Smooth muscle cell (in vitro differentiated cells): ENCODE results near the gene PKD1. TPM values are rescaled to one million over a fixed set of nuclear protein-coding genes. Genes with fewer than 3 reads are reported as not detected.

Experiments used
- DNase-seq: peaks from one replicate; lab custom pipeline; 2025; ENCODE audit not compliant: unreplicated experiment; lab: John Stamatoyannopoulos, UW
- H2AFZ ChIP-seq: fragments of 200-600 bp; sonication (generic); 2 replicates; pipeline ENCODE4 v1.6.0; 2016; ENCODE audit warnings: antibody characterized with exemption, low read depth, mild to moderate bottlenecking
- H3F3A ChIP-seq: fragments of 200-600 bp; sonication (generic); 2 replicates; pipeline ENCODE4 v1.6.0; 2017; ENCODE audit warnings: antibody characterized with exemption, low read depth
- H3K27ac ChIP-seq: fragments of 200-600 bp; sonication (generic); 2 replicates; pipeline ENCODE4 v1.5.1; 2016; ENCODE audit warnings: low read depth, mild to moderate bottlenecking
- H3K27me3 ChIP-seq: fragments of 200-600 bp; sonication (generic); 2 replicates; pipeline ENCODE4 v1.6.1; 2016; ENCODE audit warnings: low read depth, mild to moderate bottlenecking
- H3K36me3 ChIP-seq: fragments of 200-600 bp; sonication (generic); 2 replicates; pipeline ENCODE4 v1.5.1; 2016; ENCODE audit warnings: low read depth
- H3K4me1 ChIP-seq: fragments of 200-600 bp; sonication (generic); 2 replicates; pipeline ENCODE4 v1.5.1; 2016; ENCODE audit warnings: low read depth
- H3K4me2 ChIP-seq: fragments of 200-600 bp; sonication (generic); 2 replicates; pipeline ENCODE4 v1.6.0; 2016; ENCODE audit warnings: mild to moderate bottlenecking
- H3K4me3 ChIP-seq: fragments of 200-600 bp; sonication (generic); 2 replicates; pipeline ENCODE4 v1.5.1; 2016; ENCODE audit warnings: mild to moderate bottlenecking
- H3K79me2 ChIP-seq: fragments of 200-600 bp; sonication (generic); 2 replicates; pipeline ENCODE4 v1.6.0; 2016; ENCODE audit warnings: low read depth, mild to moderate bottlenecking
- H3K9ac ChIP-seq: fragments of 200-600 bp; sonication (generic); 2 replicates; pipeline ENCODE4 v1.6.0; 2016; ENCODE audit warnings: low read depth
- H3K9me3 ChIP-seq: fragments of 200-600 bp; sonication (generic); replicated peaks from 2 replicates; pipeline ENCODE4 v1.5.1; 2016; ENCODE audit warnings: low read depth
- H4K20me1 ChIP-seq: fragments of 200-600 bp; sonication (generic); 2 replicates; pipeline ENCODE4 v1.6.0; 2016; ENCODE audit warnings: low read depth
- WGBS: methylation state at CpG from one replicate; pipeline ENCODE4 v1.1.7; 2016; ENCODE audit warnings: low lambda C conversion rate; 5-methylcytosine and 5-hydroxymethylcytosine counted together
- polyA plus RNA-seq: library from polyadenylated mRNA; unstranded; fragments of >200 nt; fragmentation: Nextera tagmentation; extraction: Ambion mirVana; gene quantifications from 2 replicates; pipeline ENCODE4 v1.2.1, GENCODE V29; 2016
- total RNA-seq: library from RNA; depleted of rRNA; stranded (reverse); fragments of >200 nt; gene quantifications from 2 replicates; pipeline ENCODE4 v1.2.3, GENCODE V29; 2014
- TF ChIP-seq, protein P1 (sequence below): fragments of 200-600 bp; sonication (generic); IDR thresholded peaks from 2 replicates; pipeline ENCODE4 v1.5.1; 2017; ENCODE audit warnings: borderline replicate concordance, mild to moderate bottlenecking, antibody characterized with exemption; ENCODE audit not compliant: insufficient read depth, poor library complexity, severe bottlenecking

Gene PKD1
- total and polyA plus RNA-seq, 2 experiments from 2014 or later: 47.9 to 70.1 TPM

DNA sequence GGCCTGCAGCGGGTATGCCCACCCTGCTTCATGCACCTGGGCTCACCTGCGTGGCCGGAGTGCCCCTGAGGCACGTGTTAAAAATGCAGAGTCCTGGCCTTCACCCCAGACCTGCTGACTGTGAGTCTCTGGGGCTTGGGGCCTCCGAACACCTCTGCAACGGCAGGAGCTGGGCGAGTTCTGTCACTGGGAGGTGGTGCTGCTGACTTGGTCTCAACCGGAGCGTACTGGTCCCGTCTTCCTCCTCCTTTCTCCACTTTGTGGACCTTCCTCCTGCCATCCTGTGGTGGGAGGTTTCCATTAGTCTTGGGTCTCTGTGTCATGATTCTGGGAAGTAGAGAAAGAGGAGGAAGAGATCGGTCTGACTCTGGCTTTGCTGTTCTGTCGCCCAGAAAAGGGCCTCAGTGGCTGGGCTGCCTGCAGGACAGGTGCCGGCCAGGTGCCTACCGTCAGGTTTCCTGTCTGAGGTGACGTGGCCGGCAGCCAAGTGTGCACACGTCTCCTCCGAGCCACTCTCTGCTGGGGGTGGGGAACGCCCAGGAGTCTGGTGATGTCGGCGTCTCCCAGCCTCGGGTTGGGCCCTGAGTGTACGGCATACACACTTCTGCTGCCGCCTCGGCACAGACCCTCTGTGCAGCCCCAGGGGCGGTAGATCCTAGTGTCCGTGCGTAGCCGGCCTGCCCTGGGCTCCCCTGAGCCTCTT, 81.0 kb downstream of the PKD1 start:
- Histone ChIP-seq H3K36me3 (no peaks in the 10 kb centered on the region), H2AFZ (no peak overlapping the region)
- TF ChIP-seq, protein P1, sequence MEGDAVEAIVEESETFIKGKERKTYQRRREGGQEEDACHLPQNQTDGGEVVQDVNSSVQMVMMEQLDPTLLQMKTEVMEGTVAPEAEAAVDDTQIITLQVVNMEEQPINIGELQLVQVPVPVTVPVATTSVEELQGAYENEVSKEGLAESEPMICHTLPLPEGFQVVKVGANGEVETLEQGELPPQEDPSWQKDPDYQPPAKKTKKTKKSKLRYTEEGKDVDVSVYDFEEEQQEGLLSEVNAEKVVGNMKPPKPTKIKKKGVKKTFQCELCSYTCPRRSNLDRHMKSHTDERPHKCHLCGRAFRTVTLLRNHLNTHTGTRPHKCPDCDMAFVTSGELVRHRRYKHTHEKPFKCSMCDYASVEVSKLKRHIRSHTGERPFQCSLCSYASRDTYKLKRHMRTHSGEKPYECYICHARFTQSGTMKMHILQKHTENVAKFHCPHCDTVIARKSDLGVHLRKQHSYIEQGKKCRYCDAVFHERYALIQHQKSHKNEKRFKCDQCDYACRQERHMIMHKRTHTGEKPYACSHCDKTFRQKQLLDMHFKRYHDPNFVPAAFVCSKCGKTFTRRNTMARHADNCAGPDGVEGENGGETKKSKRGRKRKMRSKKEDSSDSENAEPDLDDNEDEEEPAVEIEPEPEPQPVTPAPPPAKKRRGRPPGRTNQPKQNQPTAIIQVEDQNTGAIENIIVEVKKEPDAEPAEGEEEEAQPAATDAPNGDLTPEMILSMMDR: no peak

GRCh38 chr16:2053897-2054296, 81.8 kb downstream of the PKD1 start:
- H3K4me3 ChIP-seq: no peak overlapping the region
- H3K9ac ChIP-seq: no peak overlapping the region
- H3K27me3 ChIP-seq: no peaks in the 10 kb centered on the region
- no peak overlapping the region for H2AFZ ChIP-seq
- no peak for DNase-seq
- peaks cover 1% of the 10 kb centered on the region for H3K4me1 ChIP-seq
- H3K9me3 ChIP-seq: no peaks in the 10 kb centered on the region
- H3K79me2 ChIP-seq: peaks cover 22% of the 10 kb centered on the region
- H3F3A ChIP-seq: no peaks in the 10 kb centered on the region
- H4K20me1 ChIP-seq: peaks cover 3% of the 10 kb centered on the region
- WGBS: 99% methylated on average over 17 of the region's 17 CpGs
- no peak overlapping the region for H3K27ac ChIP-seq
- TF ChIP-seq, protein P1: no peak
- no peaks in the 10 kb centered on the region for H3K36me3 ChIP-seq
- H3K4me2 ChIP-seq: no peak overlapping the region

More for the DNA sequence above, 81.0 kb downstream of the PKD1 start:
- Histone ChIP-seq H3K79me2 (peaks cover 14% of the 10 kb centered on the region), H3K27me3 (no peaks in the 10 kb centered on the region), H4K20me1 (no peaks in the 10 kb centered on the region), H3K9me3 (no peaks in the 10 kb centered on the region), H3F3A (no peaks in the 10 kb centered on the region), H3K4me1 (no peaks in the 10 kb centered on the region), H3K27ac (no peak overlapping the region), H3K9ac (no peak overlapping the region), H3K4me3 (no peak overlapping the region), H3K4me2 (no peak overlapping the region)
- no peak for DNase-seq
- 97% methylated on average over 28 of the region's 29 CpGs for WGBS

DNA sequence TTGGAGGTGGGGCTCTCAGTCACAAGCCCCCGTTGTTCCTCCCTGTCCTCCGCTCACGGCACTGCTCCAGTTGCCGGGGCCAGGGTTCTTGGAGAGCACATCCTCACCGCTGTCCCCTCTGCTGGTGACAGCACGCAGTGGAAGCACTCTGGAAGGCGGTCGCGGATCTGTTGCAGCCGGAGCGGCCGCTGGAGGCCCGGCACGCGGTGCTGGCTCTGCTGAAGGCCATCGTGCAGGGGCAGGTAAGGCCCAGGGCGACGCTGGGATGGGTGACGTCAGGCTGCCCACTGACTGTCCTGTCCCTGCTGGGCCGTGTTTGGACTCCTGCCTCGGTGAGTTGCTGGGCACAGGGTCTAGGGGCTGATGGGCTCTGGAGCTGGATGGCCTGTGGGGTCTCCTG, 82.5 kb downstream of the PKD1 start:
- Histone ChIP-seq H3K27me3 (no peaks in the 10 kb centered on the region), H3K27ac (no peak overlapping the region), H3K9me3 (no peaks in the 10 kb centered on the region), H3F3A (no peaks in the 10 kb centered on the region), H3K4me3 (no peak overlapping the region), H3K36me3 (no peaks in the 10 kb centered on the region), H3K79me2 (peaks cover 29% of the 10 kb centered on the region), H2AFZ (no peak overlapping the region), H3K9ac (no peak overlapping the region), H4K20me1 (peaks cover 3% of the 10 kb centered on the region), H3K4me2 (no peak overlapping the region), H3K4me1 (peaks cover 7% of the 10 kb centered on the region)
- no peak for DNase-seq
- 98% methylated on average over 19 of the region's 21 CpGs for WGBS
- TF ChIP-seq, protein P1: no peak

DNA sequence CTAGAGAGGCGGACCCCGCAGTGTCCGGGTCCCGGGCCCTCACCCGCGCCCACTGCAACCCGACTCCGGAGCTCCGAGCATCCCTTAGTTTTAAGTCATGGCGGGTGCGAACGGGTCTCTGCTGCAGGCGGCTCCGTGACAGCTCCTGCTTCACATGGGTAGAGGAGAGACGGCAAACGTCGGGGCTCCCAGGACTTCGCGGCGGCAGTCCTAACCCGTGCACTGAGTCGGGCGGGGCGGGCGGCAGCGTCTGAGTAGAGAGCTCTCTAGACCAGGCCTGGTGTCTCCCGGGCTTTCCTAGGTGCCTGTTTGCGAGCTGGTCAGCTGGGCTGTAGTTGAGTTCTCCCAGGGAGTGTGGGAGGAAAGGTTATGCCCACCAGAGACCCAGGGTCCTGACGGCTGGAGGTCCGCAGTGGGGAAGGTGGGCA, 87.6 kb downstream of the PKD1 start:
- peak overlapping the region; percentile 77 for H2AFZ ChIP-seq
- peak overlapping the region; percentile 99 for H3K4me2 ChIP-seq
- no peaks in the 10 kb centered on the region for H3K27me3 ChIP-seq
- no peaks in the 10 kb centered on the region for H3F3A ChIP-seq
- TF ChIP-seq, protein P1: no peak
- no peak for DNase-seq
- no peaks in the 10 kb centered on the region for H3K9me3 ChIP-seq
- H3K4me3 ChIP-seq: peak overlapping the region; percentile 88
- WGBS: 2% methylated on average over 30 of the region's 30 CpGs
- H3K79me2 ChIP-seq: peaks cover 33% of the 10 kb centered on the region
- H3K4me1 ChIP-seq: peaks cover 13% of the 10 kb centered on the region
- peaks cover 3% of the 10 kb centered on the region for H4K20me1 ChIP-seq
- H3K36me3 ChIP-seq: no peaks in the 10 kb centered on the region
- H3K9ac ChIP-seq: peak overlapping the region; percentile 65
- no peak overlapping the region for H3K27ac ChIP-seq
